Measurements from ENCODE around the gene CBX7.

Gene CBX7

GRCh38 chr22:39152511-39153219, at the start of gene CBX7:
Gene CBX7, minus strand, starts transcription at chr22:39152680. Its CDS starts 236 bp downstream, at chr22:39152444.
- peak; percentile 86 for DNase-seq

- no peak for DNase-seq
Observed at GRCh38 chr22:39197578-39197977, 45.1 kb upstream of the CBX7 start.

- DNase-seq = no peak
Observed at GRCh38 chr22:39194098-39194497, 41.6 kb upstream of the CBX7 start.

- DNase-seq = no peak
Observed at GRCh38 chr22:39188809-39189208, 36.3 kb upstream of the CBX7 start.

GRCh38 chr22:39185601-39186012, 33.1 kb upstream of the CBX7 start:
- DNase-seq = no peak

GRCh38 chr22:39184586-39185577, 32.4 kb upstream of the CBX7 start:
- DNase-seq = no peak

- no peak for DNase-seq
Observed at GRCh38 chr22:39183991-39184585, 31.6 kb upstream of the CBX7 start.

- DNase-seq = no peak
Observed at GRCh38 chr22:39182478-39183030, 30.1 kb upstream of the CBX7 start.

GRCh38 chr22:39181778-39182177, 29.3 kb upstream of the CBX7 start:
- no peak for DNase-seq

- DNase-seq = no peak
Observed at GRCh38 chr22:39181356-39181755, 28.9 kb upstream of the CBX7 start.

GRCh38 chr22:39179841-39180335, 27.4 kb upstream of the CBX7 start:
- no peak for DNase-seq

- no peak for DNase-seq
Observed at GRCh38 chr22:39179401-39179827, 26.9 kb upstream of the CBX7 start.

- DNase-seq = peak; percentile 74
Observed at GRCh38 chr22:39178206-39179111, 26.0 kb upstream of the CBX7 start.

GRCh38 chr22:39177791-39178190, 25.3 kb upstream of the CBX7 start:
- no peak for DNase-seq

GRCh38 chr22:39177456-39177775, 24.9 kb upstream of the CBX7 start:
- no peak for DNase-seq

GRCh38 chr22:39176714-39177455, 24.4 kb upstream of the CBX7 start:
- DNase-seq = no peak

GRCh38 chr22:39176143-39176713, 23.7 kb upstream of the CBX7 start:
- peak; percentile 79 for DNase-seq

GRCh38 chr22:39175353-39176142, 23.1 kb upstream of the CBX7 start:
- peak; percentile 32 for DNase-seq

- DNase-seq = peak; percentile 83
Observed at GRCh38 chr22:39174498-39175352, 22.2 kb upstream of the CBX7 start.
